K562 (cell line): ENCODE data around the gene GADD45B. TPM values are rescaled to one million over a fixed set of nuclear protein-coding genes. Genes with fewer than 3 reads are reported as not detected.

Experiments
- FOXP1 ChIP-seq: sonication (generic); formaldehyde crosslinking; IDR thresholded peaks from 2 replicates; pipeline ENCODE4 v1.8.0; 2022; ENCODE audit warnings: mild to moderate bottlenecking, missing genetic modification reagents
- RUNX1 ChIP-seq: sonication (generic); IDR thresholded peaks from 2 replicates; pipeline ENCODE4 v1.6.1; 2016; ENCODE audit warnings: antibody characterized with exemption, low read depth
- polyA plus RNA-seq, 8 experiments: library from polyadenylated mRNA; depleted of rRNA in 4 of 8; stranded (reverse) in 5 of 8; unstranded in 3 of 8; fragments of >200 nt; fragmentation: Nextera tagmentation in 2 of 8; fragmentation: Illumina TruSeq in 1 of 8; extraction: Ambion mirVana in 2 of 8; extraction: Trizol in 1 of 8; gene quantifications; 2 replicates each; pipeline versions ENCODE4 v1.2.1 to v1.2.3, GENCODE V29; 2011 to 2014; ENCODE audit warnings: inconsistent platforms in 1 of 8, missing spikeins in 1 of 8
- total RNA-seq, 7 experiments: library from RNA; depleted of rRNA in 6 of 7; stranded (reverse); fragments of >200 nt in 6 of 7; fragmentation: Illumina TruSeq in 2 of 7; extraction: Trizol in 2 of 7; gene quantifications; 2 replicates each; pipeline versions ENCODE4 v1.2.1 to v1.2.3, GENCODE V29; 2011 to 2021; ENCODE audit warnings: low replicate concordance in 1 of 7
- TF ChIP-seq, protein P1 (sequence below): fragments of 450-650 bp; IDR thresholded peaks from 2 replicates; pipeline ENCODE4 v1.6.1; 2016; ENCODE audit warnings: low read depth

The GADD45B gene
- total and polyA plus RNA-seq, 9 of the 15 experiments (the other 6 are each of a cell fraction or from before 2014, with no cell fraction given): 0.06 to 4.1 (median 2.1) TPM

DNA sequence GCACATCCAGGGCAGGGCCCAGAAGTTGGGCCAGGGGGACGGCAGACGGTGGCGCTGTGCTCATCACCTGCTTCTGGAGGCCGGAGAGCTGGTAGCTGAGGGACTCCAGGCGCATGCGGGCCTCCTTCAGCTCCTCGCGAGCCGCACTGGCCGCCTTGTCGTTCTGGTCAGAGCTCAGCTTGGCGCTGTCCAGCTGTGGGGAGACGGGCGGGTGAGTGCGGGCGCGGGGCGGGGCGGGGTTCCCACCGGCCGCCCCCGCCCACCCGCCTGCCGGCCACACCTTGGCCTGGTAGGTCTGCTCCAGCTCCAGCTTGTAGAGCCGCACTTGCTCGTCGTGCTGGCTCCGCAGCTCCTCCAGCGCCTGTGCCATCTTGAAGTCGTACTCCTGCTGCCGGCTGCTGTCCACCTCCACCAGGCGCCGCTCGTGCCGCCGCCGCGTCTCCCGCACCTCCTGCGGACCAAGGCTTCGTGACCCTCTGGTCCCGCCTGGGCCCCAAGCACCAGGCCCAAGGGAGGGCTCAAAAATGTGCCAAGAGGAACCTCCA lies 41.1 kb upstream of the GADD45B start (continued):
- TF ChIP-seq, protein P1, sequence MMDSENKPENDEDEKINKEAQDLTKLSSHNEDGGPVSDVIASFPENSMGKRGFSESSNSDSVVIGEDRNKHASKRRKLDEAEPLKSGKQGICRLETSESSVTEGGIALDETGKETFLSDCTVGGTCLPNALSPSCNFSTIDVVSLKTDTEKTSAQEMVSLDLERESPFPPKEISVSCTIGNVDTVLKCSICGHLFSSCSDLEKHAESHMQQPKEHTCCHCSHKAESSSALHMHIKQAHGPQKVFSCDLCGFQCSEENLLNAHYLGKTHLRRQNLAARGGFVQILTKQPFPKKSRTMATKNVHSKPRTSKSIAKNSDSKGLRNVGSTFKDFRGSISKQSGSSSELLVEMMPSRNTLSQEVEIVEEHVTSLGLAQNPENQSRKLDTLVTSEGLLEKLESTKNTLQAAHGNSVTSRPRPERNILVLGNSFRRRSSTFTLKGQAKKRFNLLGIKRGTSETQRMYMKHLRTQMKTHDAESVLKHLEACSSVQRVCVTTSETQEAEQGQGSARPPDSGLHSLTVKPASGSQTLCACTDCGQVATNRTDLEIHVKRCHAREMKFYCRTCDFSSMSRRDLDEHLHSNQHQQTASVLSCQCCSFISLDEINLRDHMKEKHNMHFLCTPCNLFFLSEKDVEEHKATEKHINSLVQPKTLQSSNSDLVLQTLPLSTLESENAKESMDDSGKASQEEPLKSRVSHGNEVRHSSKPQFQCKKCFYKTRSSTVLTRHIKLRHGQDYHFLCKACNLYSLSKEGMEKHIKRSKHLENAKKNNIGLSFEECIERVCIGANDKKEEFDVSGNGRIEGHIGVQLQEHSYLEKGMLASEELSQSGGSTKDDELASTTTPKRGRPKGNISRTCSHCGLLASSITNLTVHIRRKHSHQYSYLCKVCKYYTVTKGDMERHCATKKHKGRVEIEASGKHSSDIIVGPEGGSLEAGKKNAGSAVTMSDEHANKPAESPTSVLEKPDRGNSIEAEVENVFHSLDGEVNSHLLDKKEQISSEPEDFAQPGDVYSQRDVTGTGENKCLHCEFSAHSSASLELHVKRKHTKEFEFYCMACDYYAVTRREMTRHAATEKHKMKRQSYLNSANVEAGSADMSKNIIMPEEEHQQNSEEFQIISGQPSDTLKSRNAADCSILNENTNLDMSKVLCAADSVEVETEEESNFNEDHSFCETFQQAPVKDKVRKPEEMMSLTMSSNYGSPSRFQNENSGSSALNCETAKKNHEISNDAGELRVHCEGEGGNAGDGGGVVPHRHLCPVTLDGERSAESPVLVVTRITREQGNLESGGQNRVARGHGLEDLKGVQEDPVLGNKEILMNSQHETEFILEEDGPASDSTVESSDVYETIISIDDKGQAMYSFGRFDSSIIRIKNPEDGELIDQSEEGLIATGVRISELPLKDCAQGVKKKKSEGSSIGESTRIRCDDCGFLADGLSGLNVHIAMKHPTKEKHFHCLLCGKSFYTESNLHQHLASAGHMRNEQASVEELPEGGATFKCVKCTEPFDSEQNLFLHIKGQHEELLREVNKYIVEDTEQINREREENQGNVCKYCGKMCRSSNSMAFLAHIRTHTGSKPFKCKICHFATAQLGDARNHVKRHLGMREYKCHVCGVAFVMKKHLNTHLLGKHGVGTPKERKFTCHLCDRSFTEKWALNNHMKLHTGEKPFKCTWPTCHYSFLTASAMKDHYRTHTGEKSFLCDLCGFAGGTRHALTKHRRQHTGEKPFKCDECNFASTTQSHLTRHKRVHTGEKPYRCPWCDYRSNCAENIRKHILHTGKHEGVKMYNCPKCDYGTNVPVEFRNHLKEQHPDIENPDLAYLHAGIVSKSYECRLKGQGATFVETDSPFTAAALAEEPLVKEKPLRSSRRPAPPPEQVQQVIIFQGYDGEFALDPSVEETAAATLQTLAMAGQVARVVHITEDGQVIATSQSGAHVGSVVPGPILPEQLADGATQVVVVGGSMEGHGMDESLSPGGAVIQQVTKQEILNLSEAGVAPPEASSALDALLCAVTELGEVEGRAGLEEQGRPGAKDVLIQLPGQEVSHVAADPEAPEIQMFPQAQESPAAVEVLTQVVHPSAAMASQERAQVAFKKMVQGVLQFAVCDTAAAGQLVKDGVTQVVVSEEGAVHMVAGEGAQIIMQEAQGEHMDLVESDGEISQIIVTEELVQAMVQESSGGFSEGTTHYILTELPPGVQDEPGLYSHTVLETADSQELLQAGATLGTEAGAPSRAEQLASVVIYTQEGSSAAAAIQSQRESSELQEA: no peak
- TF ChIP-seq FOXP1 (CRISPR knock-in tag) (no peak), RUNX1 (no peak)
